GM10266 (cell line): Measurements from ENCODE around the gene METTL1.

Experiments
- DNase-seq: peaks from one replicate; pipeline ENCODE4 v3.0.0; 2012; ENCODE audit errors: extremely low spot score
- CTCF ChIP-seq: IDR thresholded peaks from 2 replicates; pipeline ENCODE4 v1.5.1; 2012; ENCODE audit warnings: mild to moderate bottlenecking, low read depth; ENCODE audit not compliant: control insufficient read depth, insufficient read depth; ENCODE audit errors: missing control alignments

The METTL1 gene

GRCh38 chr12:57807285-57807684 lies 35.4 kb upstream of the METTL1 start:
- no peak for TF ChIP-seq CTCF
- no peak for DNase-seq

DNA sequence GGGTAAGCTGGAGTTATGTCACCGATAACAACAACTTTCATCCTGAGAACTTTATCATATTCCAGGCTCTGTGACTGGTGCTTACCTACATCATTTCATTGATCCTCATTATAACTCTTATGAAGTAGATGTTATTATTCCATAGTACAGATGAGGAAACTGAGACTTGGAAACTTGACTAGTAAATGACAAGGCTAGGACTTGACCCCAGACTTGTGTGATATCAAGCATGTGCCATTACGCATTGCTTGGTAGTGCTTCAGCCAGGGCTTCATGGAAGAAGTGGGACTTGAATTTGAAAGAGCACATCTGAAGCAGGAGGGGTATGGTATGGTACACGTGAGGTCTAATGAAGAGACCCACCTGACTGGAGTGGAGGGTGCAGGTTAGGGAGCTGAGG lies 34.8 kb upstream of the METTL1 start:
- TF ChIP-seq CTCF = no peak
- DNase-seq = no peak

DNA sequence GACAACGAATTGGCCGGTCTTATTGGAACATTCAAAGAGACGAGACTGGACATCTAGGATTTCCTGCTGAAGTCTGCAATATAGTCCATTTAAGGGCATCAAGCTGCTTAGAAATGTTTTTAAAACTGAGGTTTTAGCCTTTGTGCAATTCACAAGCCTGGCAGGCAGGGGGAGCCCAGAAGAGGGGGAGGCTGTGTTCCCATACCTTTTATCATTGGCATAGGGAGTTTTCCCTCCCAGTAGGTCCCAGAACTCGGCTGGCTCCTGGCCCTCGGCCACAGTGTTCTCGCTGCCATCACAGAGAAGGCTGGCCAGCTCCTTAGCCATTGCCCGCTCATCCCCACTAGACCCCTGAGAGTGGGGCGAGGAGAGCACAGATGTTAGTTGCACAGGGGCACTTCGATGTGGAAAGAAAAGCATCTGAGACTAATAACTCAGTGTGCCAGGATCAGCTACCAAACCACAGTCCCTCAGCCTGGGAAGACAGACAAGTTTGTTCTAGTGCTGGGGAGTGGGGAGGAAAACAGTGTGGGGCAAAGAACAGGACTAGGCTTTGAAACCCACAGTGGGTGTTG lies 31.5 kb upstream of the METTL1 start:
- peak; percentile 72 for TF ChIP-seq CTCF
- peak; percentile 35 for DNase-seq

DNA sequence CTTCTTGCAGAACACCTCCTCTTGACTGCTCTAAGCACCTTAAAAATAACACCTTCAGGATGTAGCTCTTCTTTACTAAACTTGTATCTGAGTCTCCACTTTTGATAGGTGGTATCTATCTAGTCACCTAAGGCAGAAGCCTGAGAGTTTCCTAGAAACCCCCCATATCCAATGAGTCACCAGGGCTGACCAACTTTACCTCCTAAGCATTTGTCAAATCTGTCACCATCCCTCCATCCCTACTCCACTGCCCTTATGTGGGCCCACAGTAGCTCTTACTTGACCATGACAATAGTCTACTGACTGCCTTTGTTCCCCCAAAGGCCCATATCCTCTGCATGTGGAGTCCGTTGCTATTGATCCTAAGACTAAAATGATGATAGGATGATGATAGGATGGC lies 30.7 kb upstream of the METTL1 start:
- no peak for DNase-seq

DNA sequence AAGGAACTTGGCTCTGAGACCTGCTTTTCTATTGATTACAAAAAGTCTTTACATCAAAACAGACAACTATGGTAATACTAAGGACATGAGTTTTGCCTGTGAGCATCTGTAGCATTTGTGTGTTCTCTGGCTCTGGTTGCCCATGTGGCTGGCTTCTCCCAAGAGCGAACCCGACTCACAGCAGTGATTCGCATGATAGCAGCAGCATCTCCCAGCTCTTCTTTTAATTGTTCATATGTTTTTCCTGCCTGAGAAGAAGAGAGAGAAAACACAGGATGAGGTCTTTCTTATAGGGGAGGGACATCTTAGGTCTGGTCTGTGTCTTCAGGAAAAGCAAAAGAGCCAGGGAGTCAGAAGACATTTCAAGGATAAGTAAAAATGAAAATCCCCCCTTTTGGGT lies 29.1 kb upstream of the METTL1 start:
- no peak for TF ChIP-seq CTCF
- no peak for DNase-seq

More for the DNA sequence above, 30.7 kb upstream of the METTL1 start:
- no peak for TF ChIP-seq CTCF

- no peak for TF ChIP-seq CTCF
- no peak for DNase-seq
Measured at GRCh38 chr12:57797933-57798332, 26.0 kb upstream of the METTL1 start.

DNA sequence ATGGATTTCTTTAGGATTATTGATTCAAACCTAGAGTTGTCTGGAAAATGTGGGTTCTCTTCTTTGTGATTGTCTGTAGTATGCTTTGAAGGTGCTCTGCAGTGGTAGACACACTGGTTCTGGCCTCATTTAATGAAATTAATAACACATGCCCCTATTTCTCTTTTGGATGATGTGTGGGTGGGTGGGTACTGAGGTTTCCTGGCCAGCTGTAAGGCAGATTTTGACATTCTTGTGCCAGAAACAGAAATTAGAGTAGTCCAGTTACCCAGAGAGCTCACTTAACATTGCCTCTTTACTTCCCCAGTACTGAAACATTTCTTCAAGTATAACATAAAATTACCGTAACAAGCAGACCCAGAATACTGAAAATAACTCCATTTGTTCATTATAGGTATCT lies 25.1 kb upstream of the METTL1 start:
- TF ChIP-seq CTCF = no peak
- no peak for DNase-seq
